ENCODE results near the gene FARP1.
A peak's percentile ranks its signal among the peaks of the same experiment; 100 is the strongest.

FARP1 gene

GRCh38 chr13:98141509-98142379, 1.1 kb upstream of the FARP1 start:
- no peak for DNase-seq

GRCh38 chr13:98143157-98143553, 261 bp downstream of the FARP1 start:
- no peak for DNase-seq

GRCh38 chr13:98143601-98144026, 720 bp downstream of the FARP1 start:
- DNase-seq = no peak

GRCh38 chr13:98144027-98144741, 1.3 kb downstream of the FARP1 start:
- DNase-seq = peak in 1 of 2 experiments; percentile 34

- no peak for DNase-seq
Measured at GRCh38 chr13:98144801-98145350, 2.0 kb downstream of the FARP1 start.

- DNase-seq = no peak
Measured at GRCh38 chr13:98147521-98147920, 4.6 kb downstream of the FARP1 start.

GRCh38 chr13:98150832-98151479, 8.1 kb downstream of the FARP1 start:
- DNase-seq = no peak

GRCh38 chr13:98155475-98156109, 12.7 kb downstream of the FARP1 start:
- DNase-seq = no peak

- no peak for DNase-seq
Measured at GRCh38 chr13:98156259-98156658, 13.4 kb downstream of the FARP1 start.

- no peak for DNase-seq
Measured at GRCh38 chr13:98157188-98157587, 14.3 kb downstream of the FARP1 start.

GRCh38 chr13:98157609-98158008, 14.7 kb downstream of the FARP1 start:
- DNase-seq = no peak

GRCh38 chr13:98158172-98158899, 15.4 kb downstream of the FARP1 start:
- DNase-seq = no peak

- no peak for DNase-seq
Measured at GRCh38 chr13:98162935-98163334, 20.0 kb downstream of the FARP1 start.

- no peak for DNase-seq
Measured at GRCh38 chr13:98169331-98169730, 26.4 kb downstream of the FARP1 start.

GRCh38 chr13:98171900-98172589, 29.2 kb downstream of the FARP1 start:
- DNase-seq = no peak

- peak; percentile 3 to 8 for DNase-seq
Measured at GRCh38 chr13:98172590-98173422, 29.9 kb downstream of the FARP1 start.

GRCh38 chr13:98173431-98174152, 30.7 kb downstream of the FARP1 start:
- no peak for DNase-seq

GRCh38 chr13:98174307-98174706, 31.4 kb downstream of the FARP1 start:
- no peak for DNase-seq

- no peak for DNase-seq
Measured at GRCh38 chr13:98175043-98175442, 32.1 kb downstream of the FARP1 start.

GRCh38 chr13:98175823-98176222, 32.9 kb downstream of the FARP1 start:
- no peak for DNase-seq
